Stimulated activated CD8-positive, alpha-beta memory T cell treated with anti-CD3 and anti-CD28 coated beads, Interleukin-7, amount 100 ng/mL, for 24 hours (primary cell): ENCODE data around the gene DDX5.

ENCODE experiments used
- DNase-seq: peaks from one replicate; pipeline ENCODE4 v3.0.0-alpha.2; 2020; ENCODE audit warnings: low read depth

DDX5 gene

GRCh38 chr17:64506201-64506575 is at the start of gene DDX5:
Gene DDX5 (minus strand): TSS chr17:64506289. CDS start chr17:64506119, 170 bp downstream.
- peak; percentile 89 for DNase-seq

DNA sequence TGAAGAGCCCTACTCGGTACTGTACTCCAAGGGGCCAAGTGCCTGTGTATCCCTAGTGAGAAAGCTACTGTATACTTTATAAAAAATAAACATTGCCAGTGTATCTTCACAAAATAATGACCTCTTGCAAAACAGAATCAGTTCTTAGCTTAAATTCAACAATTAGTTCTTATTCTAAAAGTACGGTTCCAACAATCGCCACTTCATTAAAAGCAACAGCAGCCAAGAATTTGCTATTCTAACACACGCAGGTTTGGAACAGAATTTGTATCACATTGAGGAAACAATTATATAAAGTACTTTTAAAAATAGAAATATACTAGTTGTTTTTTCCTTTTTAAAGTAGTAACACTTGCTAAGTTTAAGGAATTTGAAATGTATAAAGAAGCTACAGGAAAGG is 49.2 kb upstream of the DDX5 start:
- no peak for DNase-seq

DNA sequence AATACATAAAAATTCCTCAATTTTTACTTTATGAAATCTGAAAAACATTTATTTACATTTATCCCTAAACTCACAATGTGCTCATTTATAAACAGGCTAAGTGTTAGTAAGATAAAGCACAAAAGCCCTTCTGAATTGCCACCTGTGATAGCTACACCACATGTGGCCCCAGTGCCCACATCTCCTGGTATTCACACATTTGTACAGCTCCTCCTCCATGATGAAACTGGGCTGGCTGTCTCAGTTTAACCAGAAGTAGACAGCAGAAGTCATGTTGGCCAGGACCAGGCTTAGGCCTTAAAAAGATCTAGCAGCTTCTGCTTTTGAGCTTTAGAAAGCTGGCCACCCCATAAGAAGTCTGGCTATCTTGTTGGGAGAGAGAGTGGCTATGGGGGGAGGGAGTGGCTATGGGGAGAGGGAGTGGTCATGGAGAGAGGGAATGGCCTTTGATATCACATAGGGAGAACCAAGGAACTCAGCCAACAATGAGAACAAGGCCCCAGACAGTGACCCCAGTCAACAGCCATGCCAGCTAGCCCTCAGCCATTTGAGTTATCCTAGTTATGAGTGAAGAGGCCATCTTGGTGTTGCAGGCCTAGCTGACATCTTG is 48.0 kb upstream of the DDX5 start:
- DNase-seq, result no peak

DNA sequence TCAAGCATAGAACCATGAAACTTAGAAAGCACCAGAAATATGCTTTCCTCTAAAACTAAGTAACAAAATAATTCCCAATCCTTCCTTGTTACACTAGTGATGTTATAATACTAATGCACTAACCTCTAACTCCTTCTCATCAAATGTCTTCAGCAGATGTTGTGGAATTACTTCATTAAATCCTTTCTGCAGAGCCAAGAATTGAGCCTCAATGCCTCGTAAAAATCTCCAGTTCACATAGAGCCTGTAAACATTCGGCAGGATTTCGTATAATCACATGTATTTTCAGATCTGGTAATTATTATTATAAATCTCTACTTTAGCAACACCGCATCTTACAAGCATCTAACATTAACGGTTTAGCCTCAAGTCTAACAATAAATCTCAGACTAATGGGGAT is 45.4 kb upstream of the DDX5 start:
- DNase-seq, result no peak

DNA sequence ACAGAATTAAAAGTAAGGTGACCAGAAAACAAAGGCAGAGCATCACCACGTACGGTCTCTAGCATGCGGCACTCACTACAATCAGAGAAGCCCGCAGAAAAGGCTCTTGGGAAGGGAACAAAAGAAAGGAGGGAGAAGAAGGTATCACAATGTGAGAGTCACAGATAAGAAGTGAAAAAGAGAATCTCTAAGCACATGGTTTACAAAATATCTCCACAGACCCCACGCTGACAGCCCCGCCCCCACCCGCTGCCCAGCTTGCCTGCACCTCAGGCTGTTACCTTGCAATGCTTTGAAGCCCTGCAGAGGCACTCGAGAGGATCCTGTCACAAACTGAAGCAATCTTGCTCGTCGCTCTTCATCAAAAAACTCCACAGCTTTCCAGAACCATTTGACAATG is 41.2 kb upstream of the DDX5 start:
- DNase-seq, result no peak

DNA sequence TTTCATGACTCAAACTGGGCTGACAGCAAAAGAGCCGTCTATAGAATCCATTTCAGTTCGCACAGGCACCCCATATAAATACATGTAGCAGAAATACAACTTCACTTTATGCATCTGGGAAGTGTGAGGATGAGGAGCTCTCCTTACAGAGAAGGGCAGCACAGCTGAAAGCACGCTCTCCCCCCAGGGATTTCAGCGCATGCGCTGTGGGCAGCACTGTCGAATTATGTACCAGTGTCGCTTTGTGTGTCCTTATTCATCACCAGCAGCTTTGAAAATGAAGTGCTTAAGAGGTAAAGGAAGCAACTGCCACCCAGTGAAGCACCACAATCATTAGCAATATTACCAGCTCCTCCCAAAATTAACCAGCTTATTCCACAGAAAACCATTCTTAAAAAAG is 40.6 kb upstream of the DDX5 start:
- no peak for DNase-seq

GRCh38 chr17:64544742-64545141 is 38.7 kb upstream of the DDX5 start:
- no peak for DNase-seq

- no peak for DNase-seq
Measured at GRCh38 chr17:64540118-64540776, 34.2 kb upstream of the DDX5 start.

GRCh38 chr17:64538508-64539130 is 32.5 kb upstream of the DDX5 start:
- no peak for DNase-seq

DNA sequence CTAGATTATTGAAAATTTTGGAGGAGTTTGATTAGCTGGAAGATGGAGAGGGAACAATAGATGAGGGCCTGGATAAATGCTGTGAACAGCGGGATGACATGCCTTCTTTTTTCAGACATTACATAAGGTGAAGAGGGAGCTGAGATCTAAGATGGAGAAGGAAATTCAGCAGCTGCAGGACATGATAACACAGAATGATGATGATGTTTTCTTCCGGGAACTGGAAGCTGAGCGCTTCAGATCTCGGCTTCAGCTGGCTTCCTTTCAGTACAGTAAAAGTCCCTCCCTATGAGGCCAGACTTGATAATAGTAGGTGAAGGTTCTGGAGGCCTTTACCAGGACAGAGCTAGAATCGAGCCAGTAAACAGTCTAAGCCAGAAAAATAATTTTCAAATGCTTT is 31.4 kb upstream of the DDX5 start:
- DNase-seq, result no peak

- no peak for DNase-seq
Measured at GRCh38 chr17:64536913-64537312, 30.8 kb upstream of the DDX5 start.

GRCh38 chr17:64535357-64535756 is 29.3 kb upstream of the DDX5 start:
- no peak for DNase-seq

- DNase-seq, result no peak
Measured at GRCh38 chr17:64534187-64534586, 28.1 kb upstream of the DDX5 start.

DNA sequence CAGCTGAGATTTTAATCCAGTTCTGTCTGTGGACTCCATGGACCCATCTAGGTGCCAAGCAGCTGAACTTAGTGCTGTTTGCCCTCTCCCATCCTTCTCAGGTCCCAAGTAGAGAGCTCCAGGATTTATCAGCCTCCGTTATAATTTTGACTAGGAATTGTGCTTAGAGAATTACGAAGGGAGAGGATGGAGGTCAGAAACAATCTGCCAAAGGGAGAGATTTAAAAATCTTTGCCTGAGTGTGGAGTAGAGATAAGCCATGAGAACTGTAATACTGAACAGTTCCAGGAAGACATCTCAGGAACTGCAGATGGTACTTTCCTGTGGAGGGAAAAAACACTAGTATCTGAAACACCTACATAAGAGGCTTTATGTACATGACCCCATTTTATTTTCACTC is 27.7 kb upstream of the DDX5 start:
- no peak for DNase-seq

DNA sequence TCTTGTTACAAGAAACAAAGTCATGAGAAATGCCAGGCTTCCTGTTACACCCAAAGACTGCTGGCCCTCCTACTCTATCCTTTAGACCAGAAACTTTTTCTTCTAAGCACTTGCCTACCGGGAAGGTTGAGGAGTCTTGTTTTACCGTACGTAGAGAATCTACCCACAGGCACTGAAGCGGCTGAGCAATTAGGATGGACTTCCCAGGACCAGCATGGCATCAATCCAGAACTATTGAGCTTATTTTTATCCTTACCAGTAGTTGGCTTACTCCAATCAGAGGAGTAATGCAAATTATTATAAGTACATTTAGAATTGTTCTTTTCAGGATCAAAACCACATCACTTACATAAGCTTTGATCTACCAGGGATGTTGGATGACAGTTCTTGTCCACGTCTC is 26.3 kb upstream of the DDX5 start:
- DNase-seq, result no peak

DNA sequence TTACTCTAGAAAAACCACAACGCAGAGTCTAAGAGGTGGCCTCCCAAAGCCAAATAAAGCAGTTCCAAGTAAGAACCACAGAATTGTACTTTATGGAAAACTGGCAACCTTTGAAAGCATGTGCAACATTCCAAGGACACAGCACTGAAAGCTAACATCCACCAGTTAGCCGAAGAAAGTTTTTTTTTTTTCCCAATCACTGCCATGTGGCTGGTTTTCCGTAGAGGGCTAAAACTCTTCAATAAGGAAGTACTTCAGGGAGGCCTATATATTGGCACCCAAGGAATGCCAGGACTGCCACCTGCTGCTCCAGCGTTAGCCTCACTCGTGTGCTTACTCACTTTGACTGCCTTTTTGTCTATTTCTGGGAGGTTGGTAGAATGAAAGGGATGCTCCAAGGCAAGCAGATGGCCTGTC is 25.9 kb upstream of the DDX5 start:
- no peak for DNase-seq

- no peak for DNase-seq
Measured at GRCh38 chr17:64529221-64529620, 23.1 kb upstream of the DDX5 start.

DNA sequence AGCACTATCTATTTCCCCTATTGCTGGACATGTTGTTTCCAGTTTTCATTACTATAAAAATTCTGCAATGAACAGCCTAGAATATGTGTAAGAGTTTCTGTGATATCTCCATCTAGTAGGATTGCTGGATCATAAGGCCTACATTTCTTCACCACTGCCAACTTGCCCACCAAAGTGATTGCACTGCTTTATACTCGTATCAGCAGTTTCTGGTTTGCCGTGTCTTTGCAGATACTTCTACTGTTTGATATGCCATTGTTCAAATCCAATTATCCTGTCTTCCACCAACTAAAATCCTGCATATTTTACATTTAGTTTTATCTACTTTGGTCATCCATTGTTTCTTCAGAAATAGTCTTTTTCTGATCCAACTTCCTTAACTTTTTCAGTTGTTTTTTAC is 21.8 kb upstream of the DDX5 start:
- DNase-seq, result no peak

- no peak for DNase-seq
Measured at GRCh38 chr17:64520359-64520758, 14.3 kb upstream of the DDX5 start.

- no peak for DNase-seq
Measured at GRCh38 chr17:64519601-64520000, 13.5 kb upstream of the DDX5 start.

DNA sequence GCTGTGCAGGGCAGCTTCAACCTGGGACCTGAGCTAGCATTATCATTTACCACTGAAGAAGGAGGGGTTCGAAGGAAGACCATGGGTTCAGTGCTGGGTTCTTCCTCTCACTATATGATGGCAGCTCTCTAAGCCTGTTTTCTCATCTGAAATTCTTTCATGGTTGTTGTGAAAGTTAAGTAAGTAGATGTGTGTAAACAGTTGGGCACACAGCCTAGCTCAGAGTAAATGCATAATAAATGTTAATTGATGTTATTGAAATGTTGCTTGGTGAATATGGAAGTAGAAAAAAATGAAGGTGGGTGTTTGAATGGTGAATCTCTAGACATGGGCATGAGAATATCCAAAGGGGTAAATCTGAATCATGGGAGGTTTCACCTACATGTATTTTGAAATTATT is 9.7 kb upstream of the DDX5 start:
- no peak for DNase-seq

DNA sequence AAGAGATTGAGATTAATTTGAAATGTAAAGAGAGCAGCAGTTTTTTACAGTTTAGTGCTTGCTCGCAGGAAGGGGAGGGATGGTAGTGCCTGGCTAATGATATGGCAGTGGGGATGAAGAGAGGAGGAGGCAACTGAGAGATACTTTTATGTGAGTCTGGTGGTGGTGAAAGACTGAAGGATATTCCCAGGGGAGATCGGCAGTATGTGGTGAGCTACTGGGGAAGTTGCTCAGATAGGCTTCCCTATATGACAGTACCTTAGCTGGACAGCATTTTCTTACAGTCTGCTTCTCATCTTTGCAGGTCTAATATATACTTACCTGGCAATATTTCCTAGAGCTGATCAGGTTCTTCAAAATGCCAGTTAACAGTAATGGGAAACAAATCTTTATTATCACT is 9.3 kb upstream of the DDX5 start:
- DNase-seq, result no peak

- no peak for DNase-seq
Measured at GRCh38 chr17:64509179-64509578, 3.1 kb upstream of the DDX5 start.

GRCh38 chr17:64508683-64509082 is 2.6 kb upstream of the DDX5 start:
- no peak for DNase-seq
